Muscle of leg (tissue), 11 donors: ENCODE data around the gene IGHMBP2. TPM values are rescaled to one million over a fixed set of nuclear protein-coding genes. Genes with fewer than 3 reads are reported as not detected.
"Not testable (repeated sequence)": the region's sequence is repeated elsewhere in the genome, so short reads cannot be mapped to it uniquely, and the experiment has no call there.

ENCODE experiments used
- DNase-seq: peaks from one replicate; pipeline ENCODE4 v3.0.0; 2013
- H3K27ac ChIP-seq: one replicate; pipeline ENCODE4 v1.5.1; 2013; ENCODE audit warnings: mild to moderate bottlenecking, low read length, control low read depth
- H3K27me3 ChIP-seq: one replicate; pipeline ENCODE4 v1.6.1; 2013; ENCODE audit warnings: low read length; ENCODE audit not compliant: control insufficient read depth, insufficient read depth
- H3K36me3 ChIP-seq: one replicate; pipeline ENCODE4 v1.6.1; 2013; ENCODE audit warnings: low read length; ENCODE audit not compliant: control insufficient read depth, insufficient read depth
- H3K4me1 ChIP-seq: one replicate; pipeline ENCODE4 v1.6.1; 2013; ENCODE audit warnings: low read length; ENCODE audit not compliant: control insufficient read depth, insufficient read depth
- H3K4me3 ChIP-seq: one replicate; pipeline ENCODE4 v1.5.1; 2013; ENCODE audit warnings: low read length, control low read depth
- H3K9me3 ChIP-seq: replicated peaks from 2 replicates; pipeline ENCODE4 v1.6.1; 2013; ENCODE audit warnings: low read depth, low read length; ENCODE audit not compliant: control insufficient read depth
- WGBS: methylation state at CpG from one replicate; pipeline ENCODE4 v1.1.5; 2013; ENCODE audit warnings: missing lambda C conversion rate; ENCODE audit not compliant: insufficient coverage; 5-methylcytosine and 5-hydroxymethylcytosine counted together
- polyA plus RNA-seq, 8 donors: library from polyadenylated mRNA; unstranded; fragments of 120-200 nt; gene quantifications; one replicate each; pipeline versions ENCODE4 v1.2.1 to v1.2.3, GENCODE V29; 2013; ENCODE audit warnings: inconsistent platforms in 1 of 8, low replicate concordance in 1 of 8; ENCODE audit not compliant: insufficient read length in 8 of 8, insufficient read depth in 1 of 8
- total RNA-seq: library from RNA; stranded (reverse); fragments of 120-200 nt; gene quantifications from one replicate; pipeline ENCODE4 v1.2.4, GENCODE V29; 2013

The IGHMBP2 gene
- total and polyA plus RNA-seq, 9 donors, result 7.6 to 13.2 (median 11.9) TPM

DNA sequence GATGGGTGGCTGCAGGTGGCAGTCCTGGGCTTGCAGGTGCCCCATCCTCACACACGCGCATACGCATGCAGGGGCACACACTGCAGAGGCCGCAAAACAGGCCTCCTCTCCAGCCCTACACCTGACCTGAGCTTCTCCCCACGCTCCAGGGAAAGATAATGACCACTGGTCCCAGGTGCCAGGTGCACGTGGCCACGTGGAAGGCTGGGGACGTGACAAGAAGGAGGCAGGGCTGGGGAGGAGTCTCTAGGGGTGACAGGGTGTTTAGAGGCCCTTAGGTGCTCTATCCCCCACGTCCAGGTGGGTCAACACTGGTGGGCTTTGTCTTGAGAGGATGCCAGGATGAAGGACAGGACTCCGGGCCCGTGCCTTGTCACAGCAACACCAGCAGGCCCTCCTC is 38.5 kb upstream of the IGHMBP2 start:
- Histone ChIP-seq H3K9me3 (peaks cover 7% of the 10 kb centered on the region), H3K36me3 (no peaks in the 10 kb centered on the region), H3K4me3 (no peak overlapping the region), H3K27me3 (no peaks in the 10 kb centered on the region), H3K4me1 (peaks cover 8% of the 10 kb centered on the region), H3K27ac (no peak overlapping the region)
- 71% methylated on average over 6 of the region's 11 CpGs for WGBS
- DNase-seq, result no peak

DNA sequence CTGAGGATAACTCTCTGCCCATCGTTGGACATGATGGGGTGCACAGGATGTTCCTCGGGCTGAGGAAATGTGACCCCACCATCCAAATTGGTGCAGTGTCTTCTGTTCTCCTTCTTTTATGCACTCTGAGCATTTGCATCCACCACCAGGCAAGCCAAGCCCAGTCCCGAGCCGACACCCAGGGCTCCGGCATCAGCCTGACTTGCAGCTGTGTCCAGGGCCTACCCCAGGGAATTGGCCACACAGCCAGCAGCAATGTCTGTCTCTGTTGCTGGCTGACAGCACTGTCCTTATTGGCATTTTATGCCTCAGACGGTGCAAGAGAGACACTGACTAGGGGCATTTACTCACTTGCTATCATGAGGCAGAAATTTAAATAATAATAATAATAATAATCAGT is 36.6 kb upstream of the IGHMBP2 start:
- 52% methylated on average over 5 of the region's 6 CpGs for WGBS

DNA sequence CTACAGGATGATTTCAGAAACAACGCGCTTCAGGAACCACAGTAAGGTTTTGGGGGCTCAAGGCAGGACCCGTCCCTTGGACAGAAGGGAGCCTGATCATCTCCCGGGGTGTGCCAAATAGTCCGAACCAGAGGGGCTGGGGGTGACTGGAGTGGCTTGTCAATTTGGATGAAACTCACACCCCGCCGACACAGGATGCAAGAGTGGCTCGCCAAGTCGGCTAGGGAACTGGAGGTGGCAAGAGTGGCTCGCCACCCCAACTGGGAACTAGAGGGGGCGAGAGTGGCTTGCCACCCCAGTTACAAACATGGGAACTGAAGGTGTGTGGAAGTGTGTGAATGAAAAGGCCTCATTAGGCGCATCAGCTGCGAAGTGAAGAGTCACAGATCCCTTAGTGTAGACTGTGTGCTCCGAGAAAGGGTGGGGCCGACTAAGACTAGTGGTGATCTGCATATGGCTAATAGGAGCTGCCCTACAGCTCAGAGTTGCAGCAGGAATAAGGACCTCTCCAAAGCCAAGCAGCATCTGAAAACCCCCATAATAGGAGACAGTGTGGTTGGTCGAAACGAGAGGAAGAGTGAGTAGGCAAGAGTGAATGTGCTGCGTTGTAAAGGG is 35.4 kb upstream of the IGHMBP2 start:
- Histone ChIP-seq H3K36me3 (no peaks in the 10 kb centered on the region), H3K4me1 (peaks cover 15% of the 10 kb centered on the region), H3K4me3 (no peak overlapping the region), H3K27me3 (no peaks in the 10 kb centered on the region), H3K27ac (no peak overlapping the region), H3K9me3 (peaks cover 7% of the 10 kb centered on the region)
- no peak for DNase-seq
- 86% methylated on average over 11 of the region's 18 CpGs for WGBS

More for the DNA sequence above, 36.6 kb upstream of the IGHMBP2 start:
- Histone ChIP-seq H3K9me3 (peaks cover 7% of the 10 kb centered on the region), H3K27ac (no peak overlapping the region), H3K36me3 (no peaks in the 10 kb centered on the region), H3K4me1 (peaks cover 12% of the 10 kb centered on the region), H3K4me3 (no peak overlapping the region), H3K27me3 (no peaks in the 10 kb centered on the region)
- DNase-seq, result no peak

DNA sequence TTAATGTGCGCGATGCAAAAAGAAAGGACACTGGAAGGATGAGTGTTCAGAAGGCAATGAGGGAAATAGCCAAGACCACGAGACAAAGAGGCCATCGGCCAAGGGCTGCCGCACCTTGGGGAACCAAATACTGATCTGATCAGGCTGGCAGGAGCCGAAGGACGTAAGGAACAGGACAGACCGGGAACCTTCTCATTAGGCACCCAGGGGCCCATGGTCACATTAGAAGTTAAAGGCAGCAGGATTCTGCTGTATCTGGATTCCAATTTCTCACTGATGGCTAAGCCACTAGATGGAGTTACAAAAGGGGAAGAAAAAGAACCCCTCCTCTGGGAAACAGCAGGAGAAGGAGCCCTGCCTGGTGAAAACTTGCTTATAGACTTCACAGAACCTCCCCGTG is 33.2 kb upstream of the IGHMBP2 start:
- 29% methylated on average over 5 of the region's 9 CpGs for WGBS
- no peaks in the 10 kb centered on the region for H3K36me3 ChIP-seq
- H3K27me3 ChIP-seq, result no peaks in the 10 kb centered on the region
- no peak overlapping the region for H3K27ac ChIP-seq
- DNase-seq, result peak; percentile 59
- no peaks in the 10 kb centered on the region for H3K9me3 ChIP-seq
- peak overlapping the region; percentile 43 for H3K4me3 ChIP-seq
- peaks cover 19% of the 10 kb centered on the region for H3K4me1 ChIP-seq

DNA sequence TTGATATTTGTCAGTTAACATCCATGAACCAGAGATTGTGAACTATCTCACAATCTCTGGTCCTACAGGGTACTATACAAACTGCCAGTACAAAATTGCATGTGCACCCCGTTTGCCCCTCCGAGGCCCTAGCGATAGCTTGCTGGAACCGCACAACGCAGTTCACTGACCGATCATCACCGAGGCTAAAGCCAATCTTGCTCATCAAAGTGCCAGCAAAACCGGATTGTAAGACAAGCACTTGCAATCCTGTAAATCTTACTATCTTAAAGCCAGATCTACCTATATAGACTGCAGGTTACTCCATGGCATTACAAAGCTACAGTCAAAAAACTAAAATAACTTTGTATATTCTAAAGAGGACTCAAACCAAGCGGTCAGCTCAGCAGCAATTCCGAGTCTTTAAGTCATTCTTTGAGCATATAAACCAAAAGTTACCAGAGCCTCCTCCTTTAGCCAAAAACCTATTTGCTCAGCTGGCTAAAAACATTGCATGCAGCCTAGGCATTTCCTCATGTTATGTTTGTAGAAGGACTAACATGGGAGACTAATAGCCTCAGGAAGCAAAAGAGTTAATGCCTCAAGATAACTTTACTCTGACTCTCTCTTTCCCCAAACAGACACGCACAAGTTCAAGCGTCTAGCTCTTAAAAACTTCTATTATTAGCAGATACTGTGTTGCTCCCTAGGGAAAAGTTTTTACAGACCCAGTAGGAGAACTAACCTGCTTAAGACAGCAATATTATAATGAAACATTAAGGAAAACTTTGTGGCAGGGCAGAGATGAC is 31.3 kb upstream of the IGHMBP2 start:
- WGBS, result 100% methylated on average over 5 of the region's 12 CpGs
- H3K36me3 ChIP-seq, result no peaks in the 10 kb centered on the region
- peaks cover 20% of the 10 kb centered on the region for H3K4me1 ChIP-seq
- DNase-seq, result no peak
- no peaks in the 10 kb centered on the region for H3K27me3 ChIP-seq
- H3K4me3 ChIP-seq, result no peak overlapping the region
- H3K9me3 ChIP-seq, result no peaks in the 10 kb centered on the region
- no peak overlapping the region for H3K27ac ChIP-seq

DNA sequence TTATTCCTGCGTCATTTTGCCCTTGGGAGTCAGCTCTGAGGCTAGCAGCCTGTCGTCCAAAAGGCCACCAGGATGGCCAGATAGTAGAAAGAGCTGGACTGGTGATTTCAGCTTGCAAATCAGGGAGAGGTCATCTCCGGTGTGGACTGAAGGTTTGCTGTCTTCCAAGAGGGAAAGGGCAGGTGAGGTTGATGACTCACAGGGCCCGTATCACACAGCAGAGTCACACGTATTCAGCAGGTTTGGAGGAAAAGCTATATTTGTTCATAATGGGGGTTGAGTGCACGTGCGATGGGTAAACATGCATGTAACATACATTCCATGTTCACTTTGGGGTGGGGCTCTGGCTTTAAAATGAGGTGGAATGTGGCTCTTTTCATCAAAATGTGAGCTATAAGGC is 25.7 kb upstream of the IGHMBP2 start:
- Histone ChIP-seq H3K27me3 (no peaks in the 10 kb centered on the region), H3K9me3 (no peaks in the 10 kb centered on the region)
- 81% methylated on average over 6 of the region's 7 CpGs for WGBS

DNA sequence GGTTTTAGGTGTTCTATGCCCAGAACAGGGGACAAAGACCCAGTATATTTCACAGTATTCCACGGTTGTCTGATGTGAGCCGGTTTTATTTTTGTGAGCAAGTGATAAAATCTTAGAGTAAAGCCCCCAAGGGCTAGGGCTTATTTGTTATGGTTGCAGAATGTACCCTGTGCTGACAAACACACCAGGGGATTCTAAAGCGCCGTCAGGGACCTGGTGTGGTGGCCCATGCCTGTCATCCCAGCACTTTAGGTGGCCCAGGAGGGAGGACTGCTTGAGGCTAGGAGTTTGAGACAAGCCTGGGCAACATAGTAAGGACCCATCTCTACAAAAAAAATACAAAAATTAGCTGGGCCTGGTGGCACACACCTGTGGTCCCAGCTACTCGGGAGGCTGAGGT is 22.8 kb upstream of the IGHMBP2 start:
- Histone ChIP-seq H3K9me3 (no peaks in the 10 kb centered on the region), H3K4me1 (no peaks in the 10 kb centered on the region)
- WGBS, result no CpG with 5 or more reads among the region's 5 CpGs

More for the DNA sequence above, 25.7 kb upstream of the IGHMBP2 start:
- no peak overlapping the region for H3K4me3 ChIP-seq
- H3K4me1 ChIP-seq, result peaks cover 4% of the 10 kb centered on the region
- peaks cover 3% of the 10 kb centered on the region for H3K36me3 ChIP-seq
- DNase-seq, result no peak
- no peak overlapping the region for H3K27ac ChIP-seq

DNA sequence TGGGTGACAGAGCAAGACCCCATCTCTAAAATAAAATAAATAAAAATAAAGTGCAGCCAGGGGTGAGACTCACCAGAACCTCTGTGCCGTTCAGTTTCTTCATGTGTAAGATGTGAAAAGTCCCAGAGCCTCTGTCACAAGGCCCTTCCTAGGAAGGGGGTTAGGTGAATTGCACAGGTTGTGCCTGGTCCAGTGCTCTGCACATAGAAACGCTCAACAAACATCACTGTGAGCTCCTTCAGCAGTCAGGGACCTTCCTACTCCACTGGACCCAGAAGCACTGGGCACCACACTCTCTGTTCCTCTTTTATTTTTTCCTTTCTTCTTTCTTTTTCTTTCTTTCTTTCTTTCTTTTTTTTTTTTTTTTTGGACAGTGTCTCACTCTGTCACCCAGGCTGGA is 22.4 kb upstream of the IGHMBP2 start:
- Histone ChIP-seq H3K36me3 (peaks cover 3% of the 10 kb centered on the region), H3K9me3 (no peaks in the 10 kb centered on the region), H3K27me3 (no peaks in the 10 kb centered on the region), H3K4me1 (no peaks in the 10 kb centered on the region), H3K4me3 (no peak overlapping the region), H3K27ac (no peak overlapping the region)
- no peak for DNase-seq
- WGBS, result 94% methylated on average over 2 of the region's 2 CpGs

More for the DNA sequence above, 22.8 kb upstream of the IGHMBP2 start:
- H3K36me3 ChIP-seq, result peaks cover 3% of the 10 kb centered on the region
- H3K27ac ChIP-seq, result no peak overlapping the region
- H3K27me3 ChIP-seq, result no peaks in the 10 kb centered on the region
- H3K4me3 ChIP-seq, result no peak overlapping the region
- no peak for DNase-seq

DNA sequence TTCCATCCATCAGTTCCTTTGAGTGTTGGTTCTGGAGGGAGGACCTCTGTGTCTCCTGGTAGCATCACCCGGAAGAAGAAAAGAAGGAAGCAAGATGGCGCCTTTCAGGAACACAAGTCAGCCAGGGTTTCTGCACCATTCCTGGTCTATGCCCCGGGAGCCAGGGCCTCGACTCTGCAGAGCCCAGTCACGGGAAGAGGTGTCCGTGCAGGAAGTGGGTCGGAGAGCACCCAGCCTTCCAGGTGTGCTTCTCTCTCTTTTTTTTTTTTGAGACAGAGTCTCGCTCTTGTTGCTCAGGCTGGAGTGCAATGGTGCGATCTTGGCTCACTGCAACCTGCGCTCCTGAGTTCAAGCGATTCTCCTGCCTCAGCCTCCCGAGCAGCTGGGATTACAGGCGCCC is 21.3 kb upstream of the IGHMBP2 start:
- H3K4me3 ChIP-seq, result no peak overlapping the region
- H3K4me1 ChIP-seq, result no peaks in the 10 kb centered on the region
- H3K36me3 ChIP-seq, result peaks cover 3% of the 10 kb centered on the region
- no peak for DNase-seq
- no peaks in the 10 kb centered on the region for H3K27me3 ChIP-seq
- H3K27ac ChIP-seq, result no peak overlapping the region
- H3K9me3 ChIP-seq, result no peaks in the 10 kb centered on the region
- 89% methylated on average over 7 of the region's 13 CpGs for WGBS

DNA sequence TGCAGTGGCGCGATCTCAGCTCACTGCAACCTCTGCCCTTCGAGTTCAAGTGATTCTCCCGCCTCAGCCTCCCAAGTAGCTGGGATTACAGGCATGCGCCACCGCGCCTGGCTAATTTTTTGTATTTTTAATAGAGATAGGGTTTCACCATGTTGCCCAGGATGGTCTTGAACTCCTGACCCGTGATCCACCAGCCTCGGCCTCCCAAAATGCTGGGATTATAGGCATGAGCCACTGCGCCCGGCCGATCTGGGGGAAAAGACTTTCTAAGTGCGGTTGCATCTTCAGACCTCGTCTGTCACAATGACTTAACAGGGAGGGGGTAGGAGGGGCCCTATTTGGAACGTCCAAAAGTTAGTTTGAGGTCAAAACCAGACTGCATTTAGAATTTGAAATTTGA is 18.9 kb upstream of the IGHMBP2 start:
- not testable (repeated sequence) for H3K36me3 ChIP-seq, H3K27ac ChIP-seq, H3K9me3 ChIP-seq, H3K4me3 ChIP-seq, H3K27me3 ChIP-seq, DNase-seq, H3K4me1 ChIP-seq
- 91% methylated on average over 14 of the region's 15 CpGs for WGBS
